Epithelial cell of proximal tubule (primary cell): Measurements from ENCODE around the gene WBP1L. TPM values are rescaled to one million over a fixed set of nuclear protein-coding genes. Genes with fewer than 3 reads are reported as not detected.

Experiments
- DNase-seq: peaks from one replicate; pipeline ENCODE4 v3.0.0-alpha.2; 2011; ENCODE audit warnings: low read depth
- H3K4me3 ChIP-seq: 2 replicates; pipeline ENCODE4 v1.5.1; 2011; ENCODE audit warnings: low read depth, mild to moderate bottlenecking, low read length
- CTCF ChIP-seq: conservative IDR thresholded peaks from 2 replicates; pipeline ENCODE4 v1.5.1; 2012; ENCODE audit warnings: low read depth, mild to moderate bottlenecking, low read length
- total RNA-seq: library from RNA; depleted of rRNA; stranded (reverse); fragments of >200 nt; gene quantifications from 2 replicates; pipeline ENCODE4 v1.2.3, GENCODE V29; 2015

Gene WBP1L
- total RNA-seq, 1 donor from 2014 or later = 18.4 TPM

- DNase-seq = no peak
- H3K4me3 ChIP-seq = no peak overlapping the region
- no peak for TF ChIP-seq CTCF
Observed at GRCh38 chr10:102791754-102792395, 48.1 kb downstream of the WBP1L start.

- no peak for DNase-seq
- TF ChIP-seq CTCF = no peak
- H3K4me3 ChIP-seq = no peak overlapping the region
Observed at GRCh38 chr10:102795453-102796406, 52.0 kb downstream of the WBP1L start.

GRCh38 chr10:102796407-102797176 is 52.8 kb downstream of the WBP1L start:
- TF ChIP-seq CTCF = no peak
- H3K4me3 ChIP-seq = no peak overlapping the region
- DNase-seq = no peak

- no peak for TF ChIP-seq CTCF
- DNase-seq = no peak
- H3K4me3 ChIP-seq = no peak overlapping the region
Observed at GRCh38 chr10:102799691-102800471, 56.1 kb downstream of the WBP1L start.

GRCh38 chr10:102800611-102801335 is 57.0 kb downstream of the WBP1L start:
- no peak for DNase-seq
- no peak overlapping the region for H3K4me3 ChIP-seq
- TF ChIP-seq CTCF = no peak

- TF ChIP-seq CTCF = no peak
- no peak overlapping the region for H3K4me3 ChIP-seq
- DNase-seq = no peak
Observed at GRCh38 chr10:102801496-102801895, 57.7 kb downstream of the WBP1L start.
